Spleen (tissue), 7 donors: Measurements from ENCODE around the gene NUP85.

ENCODE experiments used
- CTCF ChIP-seq, 11 experiments: fragments of 200-600 bp in 7 of 11; fragments of 450-650 bp in 4 of 11; sonication (generic) in 4 of 11; IDR thresholded peaks in 8 of 11; conservative IDR thresholded peaks in 3 of 11; 1 replicate in 7 of 11; 2 replicates in 4 of 11; pipeline versions ENCODE4 v1.4.0 to v1.8.0; 2016 to 2021; ENCODE audit warnings: antibody characterized with exemption in 11 of 11, inconsistent platforms in 4 of 11, mild to moderate bottlenecking in 1 of 11
- POLR2A ChIP-seq, 3 donors: fragments of 450-650 bp; IDR thresholded peaks; one replicate each; pipeline ENCODE4 v1.5.1; 2017; ENCODE audit warnings: antibody characterized with exemption in 3 of 3, mild to moderate bottlenecking in 1 of 3
- donor health status: DM: no; HTN: no; CAD: no; lungs with moderate emphysema.
- donor health status: DM: no; HTN: no; CAD: no.
- donor health status: DM: no; HTN: no; CAD: no.

- TF ChIP-seq POLR2A (IDR thresholded peaks at IDR 0.05) (no peak), CTCF (IDR thresholded peaks at IDR 0.05 in 8 of 11, conservative IDR thresholded peaks at IDR 0.05 in 3 of 11) (peak in 7 of 11 experiments; percentile 26 to 53 (median 37))
Observed at GRCh38 chr17:75240394-75241142, 35.1 kb downstream of the NUP85 start.
